GM12875 (cell line): Measurements from ENCODE around the gene ARHGEF38.

Experiments used
- H3K4me3 ChIP-seq: one replicate; pipeline ENCODE4 v1.5.1; 2011; ENCODE audit warnings: low read depth, low read length, control low read depth
- TF ChIP-seq, protein P1 (sequence below): IDR thresholded peaks from 2 replicates; pipeline ENCODE4 v1.5.1; 2011; ENCODE audit warnings: low read depth, mild to moderate bottlenecking, control low read depth, inconsistent platforms, low read length, moderate library complexity, borderline replicate concordance; ENCODE audit not compliant: insufficient read depth

The ARHGEF38 gene

DNA sequence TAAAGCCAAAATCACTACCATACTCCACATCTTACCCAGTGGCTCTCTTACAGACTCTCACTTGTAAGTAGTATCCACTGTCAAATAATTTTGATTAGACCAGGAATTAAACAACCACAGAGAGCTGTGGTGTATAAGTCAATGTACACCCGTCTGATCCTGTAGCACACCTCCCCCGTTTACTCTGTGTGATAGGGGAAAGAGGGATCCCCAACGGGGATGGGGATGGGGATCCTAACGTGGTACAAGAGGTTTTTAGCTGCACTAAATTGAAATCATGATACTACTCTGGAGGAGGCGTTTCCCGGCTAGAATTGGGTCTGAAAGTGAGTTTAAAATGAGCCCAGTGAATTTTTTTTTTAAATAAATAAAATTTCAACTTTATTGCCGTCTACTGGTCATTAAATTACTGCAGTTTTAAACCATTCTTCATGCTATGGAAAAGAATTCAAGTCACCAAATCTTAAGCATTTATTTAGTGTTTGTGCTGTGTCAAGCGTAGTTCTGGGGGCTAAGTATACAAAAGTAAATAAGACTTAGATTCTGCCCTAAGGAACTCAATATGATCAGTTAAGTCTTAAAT is 79.5 kb downstream of the ARHGEF38 start:
- H3K4me3 ChIP-seq: no peak overlapping the region
- TF ChIP-seq, protein P1, sequence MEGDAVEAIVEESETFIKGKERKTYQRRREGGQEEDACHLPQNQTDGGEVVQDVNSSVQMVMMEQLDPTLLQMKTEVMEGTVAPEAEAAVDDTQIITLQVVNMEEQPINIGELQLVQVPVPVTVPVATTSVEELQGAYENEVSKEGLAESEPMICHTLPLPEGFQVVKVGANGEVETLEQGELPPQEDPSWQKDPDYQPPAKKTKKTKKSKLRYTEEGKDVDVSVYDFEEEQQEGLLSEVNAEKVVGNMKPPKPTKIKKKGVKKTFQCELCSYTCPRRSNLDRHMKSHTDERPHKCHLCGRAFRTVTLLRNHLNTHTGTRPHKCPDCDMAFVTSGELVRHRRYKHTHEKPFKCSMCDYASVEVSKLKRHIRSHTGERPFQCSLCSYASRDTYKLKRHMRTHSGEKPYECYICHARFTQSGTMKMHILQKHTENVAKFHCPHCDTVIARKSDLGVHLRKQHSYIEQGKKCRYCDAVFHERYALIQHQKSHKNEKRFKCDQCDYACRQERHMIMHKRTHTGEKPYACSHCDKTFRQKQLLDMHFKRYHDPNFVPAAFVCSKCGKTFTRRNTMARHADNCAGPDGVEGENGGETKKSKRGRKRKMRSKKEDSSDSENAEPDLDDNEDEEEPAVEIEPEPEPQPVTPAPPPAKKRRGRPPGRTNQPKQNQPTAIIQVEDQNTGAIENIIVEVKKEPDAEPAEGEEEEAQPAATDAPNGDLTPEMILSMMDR: no peak

DNA sequence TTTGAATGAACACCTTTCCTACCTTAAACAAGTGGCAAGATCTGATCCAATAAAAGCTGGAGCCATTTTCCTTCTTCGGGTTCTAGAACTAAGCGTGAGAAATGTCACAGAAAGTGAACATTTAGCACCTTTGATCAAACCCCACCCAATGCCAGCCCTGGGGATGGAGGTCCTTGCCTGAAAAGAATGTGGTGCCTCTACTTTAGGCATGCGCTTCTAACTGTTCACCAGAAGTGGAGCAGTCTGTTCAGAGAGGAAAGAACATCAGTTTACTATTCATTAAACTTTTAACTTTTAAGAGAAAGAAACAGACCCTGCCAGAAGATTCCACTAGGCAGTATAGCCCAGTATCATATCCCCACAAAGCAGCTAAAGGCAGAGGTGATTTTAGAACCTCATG is 80.2 kb downstream of the ARHGEF38 start:
- H3K4me3 ChIP-seq: no peak overlapping the region
- TF ChIP-seq, protein P1: 0 out of 2 replicates have a peak, but pooled peaks have one; percentile 2

DNA sequence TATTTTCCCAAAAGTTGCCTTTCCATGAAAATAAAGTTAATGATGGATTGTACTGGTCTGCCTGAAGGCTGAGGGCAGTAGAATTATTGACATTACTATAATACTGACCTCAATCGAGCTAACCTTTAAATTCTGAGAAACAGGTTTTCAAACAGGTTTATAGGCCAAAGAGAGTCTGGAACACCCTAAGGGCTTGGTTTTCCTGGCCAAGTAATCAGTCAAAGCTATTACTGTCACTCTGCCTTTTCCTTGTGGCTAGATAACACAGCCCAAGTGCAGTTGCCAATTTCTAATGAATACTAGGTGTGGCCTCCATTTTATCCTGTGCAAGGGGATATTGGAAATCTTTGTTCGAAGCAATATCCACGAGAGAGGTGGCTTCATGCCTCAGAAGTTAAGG is 80.8 kb downstream of the ARHGEF38 start:
- TF ChIP-seq, protein P1: no peak
- H3K4me3 ChIP-seq: no peak overlapping the region

DNA sequence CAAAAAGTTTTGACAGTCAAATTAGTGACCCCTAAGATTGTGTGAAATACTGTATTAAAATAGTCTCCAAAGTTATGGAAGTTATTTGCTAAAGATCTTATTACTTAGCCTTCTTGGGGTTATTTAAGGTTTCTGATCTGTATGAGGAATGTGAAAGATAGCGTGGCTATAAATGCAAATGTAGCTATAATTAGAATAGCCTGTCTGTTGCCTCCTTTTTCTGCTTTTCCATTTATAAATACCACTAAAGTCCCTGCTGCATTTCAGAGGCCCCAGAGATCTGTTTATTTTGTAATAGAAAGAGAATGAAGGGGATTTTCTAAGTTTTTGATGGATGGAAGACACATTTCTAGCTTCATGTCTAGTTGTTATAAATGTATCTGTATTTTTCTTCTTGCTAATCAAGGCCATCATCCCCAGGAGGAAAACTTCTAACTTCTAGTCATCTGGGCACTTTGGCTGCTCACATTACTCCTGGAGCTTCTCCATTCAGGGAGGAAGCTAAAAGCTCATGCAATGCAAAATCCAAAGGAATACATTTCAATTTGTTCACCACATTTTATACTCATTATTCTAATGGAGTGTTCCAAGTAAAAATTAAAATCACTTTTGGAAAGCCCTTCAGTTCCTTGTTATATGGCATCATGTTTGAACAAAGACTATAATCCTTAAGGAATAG is 82.1 kb downstream of the ARHGEF38 start:
- H3K4me3 ChIP-seq: no peak overlapping the region
- TF ChIP-seq, protein P1: no peak

DNA sequence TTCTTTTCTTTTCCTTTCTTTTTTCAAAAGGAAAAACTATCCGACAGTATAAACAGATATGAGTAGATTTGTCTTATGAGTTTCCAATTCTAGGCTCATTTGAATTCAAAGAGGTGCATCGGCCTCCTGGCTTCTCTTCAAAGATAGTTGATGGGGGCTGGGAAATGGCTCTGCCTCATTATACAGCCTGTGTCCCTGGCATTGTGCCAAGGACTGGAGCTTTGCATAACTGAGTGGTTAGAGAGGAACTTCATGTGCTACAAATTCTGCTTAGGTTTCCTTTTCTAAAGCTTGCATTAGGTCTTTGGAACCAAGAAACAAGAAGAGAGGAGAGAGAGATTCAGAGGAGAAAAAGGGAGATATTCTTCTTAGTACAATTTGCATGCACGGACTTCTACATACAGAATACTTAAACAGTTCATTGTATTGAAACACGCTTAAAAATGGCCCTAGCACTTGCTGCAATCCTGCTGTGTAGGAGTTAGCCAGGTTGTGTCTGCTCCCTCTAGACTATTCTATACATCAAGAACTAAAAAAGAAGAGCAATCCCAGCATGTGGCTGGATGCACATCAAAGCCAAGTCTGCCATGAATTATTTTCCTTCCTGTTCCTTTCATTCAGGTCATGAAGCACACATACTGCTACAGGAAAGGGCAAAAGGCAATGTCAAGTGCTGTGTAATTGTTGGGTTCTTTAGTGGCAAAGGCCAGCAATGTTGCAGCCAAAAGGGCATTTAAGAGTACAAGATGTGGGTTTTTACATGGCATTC is 85.2 kb downstream of the ARHGEF38 start:
- no peak overlapping the region for H3K4me3 ChIP-seq
- TF ChIP-seq, protein P1: no peak

DNA sequence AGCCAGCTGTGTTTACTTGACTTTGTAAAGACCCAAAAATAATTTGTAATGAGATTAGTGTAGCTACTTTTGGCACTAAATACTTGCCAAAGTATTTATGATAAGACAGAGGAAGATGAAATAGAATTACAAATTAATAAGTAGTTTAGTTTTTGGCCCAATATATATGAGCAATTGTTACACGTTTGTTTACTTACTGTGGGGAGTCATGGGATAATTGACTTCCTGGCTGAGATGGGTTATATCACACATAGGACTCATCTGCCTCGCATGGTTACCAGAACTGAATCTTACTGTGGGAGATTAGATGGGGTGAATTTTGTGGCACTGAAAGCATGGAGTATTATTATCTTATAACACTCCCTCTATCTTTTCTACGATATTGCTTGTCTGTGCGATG is 89.4 kb downstream of the ARHGEF38 start:
- TF ChIP-seq, protein P1: no peak
- H3K4me3 ChIP-seq: no peak overlapping the region

DNA sequence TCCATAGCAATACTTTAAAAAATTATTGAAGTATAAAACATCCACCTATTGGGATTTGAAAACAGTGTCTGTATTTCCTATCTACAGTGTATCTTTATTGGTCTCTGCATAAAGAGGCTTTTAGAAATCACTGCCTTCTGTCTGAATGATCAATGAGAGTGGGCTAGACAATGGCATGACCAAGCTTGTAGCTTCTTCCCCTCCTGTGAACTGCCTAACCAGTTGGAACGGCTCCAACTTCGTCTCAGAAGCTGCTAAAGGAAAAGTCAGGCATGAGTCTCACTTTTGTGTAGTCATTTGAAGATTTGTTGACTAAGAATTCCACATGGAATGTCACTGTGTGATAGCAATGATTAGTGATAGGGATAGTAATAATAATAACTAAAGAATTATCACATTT is 91.8 kb downstream of the ARHGEF38 start:
- no peak overlapping the region for H3K4me3 ChIP-seq
- TF ChIP-seq, protein P1: no peak
